ENCODE data around the gene ARID1B. TPM values are rescaled to one million over a fixed set of nuclear protein-coding genes. Genes with fewer than 3 reads are reported as not detected.

Gene ARID1B
- total RNA-seq, 2 experiments from 2014 or later: 90.1 to 164 TPM

DNA sequence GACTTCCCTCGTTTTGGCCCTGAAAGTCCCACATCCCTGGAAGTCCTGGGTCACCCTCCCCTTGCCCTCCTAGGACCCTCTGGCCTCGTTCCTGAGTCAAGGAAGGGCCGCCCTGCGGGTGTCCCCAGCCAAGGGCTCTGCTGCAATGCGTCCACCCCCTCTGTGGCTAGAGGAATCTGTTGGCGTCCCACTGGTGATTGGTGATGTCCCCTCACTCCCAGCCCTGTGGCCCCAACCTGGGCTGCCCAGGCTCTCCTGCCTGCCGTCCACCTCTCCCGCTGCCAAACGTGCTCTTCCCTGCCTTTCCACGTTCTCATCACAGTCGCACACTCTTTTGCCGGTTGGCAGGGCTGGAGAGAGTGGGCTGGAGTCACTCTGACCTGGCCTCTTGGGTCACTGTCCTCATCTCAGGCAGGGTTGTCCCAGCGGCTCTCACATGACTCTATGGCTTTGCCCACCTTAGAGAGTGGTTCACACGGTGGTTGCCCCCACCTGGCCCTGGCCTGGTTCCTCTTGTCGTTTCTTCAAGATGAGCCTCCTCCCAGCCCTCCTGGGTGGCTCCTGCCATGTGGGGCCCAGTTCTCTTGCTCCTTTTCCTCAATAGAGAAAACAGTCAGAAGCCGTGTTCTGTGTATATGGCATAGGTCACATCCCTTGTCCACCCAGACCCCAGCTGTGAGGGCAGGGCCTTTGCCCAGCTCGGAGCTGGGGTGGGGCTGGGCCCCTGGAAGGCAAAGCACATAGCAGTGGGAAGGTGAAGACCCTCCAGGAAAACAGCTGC lies 445.2 kb downstream of the ARID1B start:
- Histone ChIP-seq H3K4me3 (ENCODE audit: low read depth, low read length, poor library complexity, severe bottlenecking) (no peak overlapping the region), H3K4me2 (ENCODE audit: low read length) (peak overlapping the region; percentile 51; the same call in 1 of the 2 replicates), H2AFZ (ENCODE audit: low read length) (peak overlapping the region; percentile 31; the same call in 1 of the 2 replicates), H3K4me1 (ENCODE audit: insufficient read depth, low read length, poor library complexity, severe bottlenecking) (peaks cover 25% of the 10 kb centered on the region), H3K9me2 (ENCODE audit: insufficient read depth, low read length) (no peaks in the 10 kb centered on the region), H3K9me3 (ENCODE audit: low read length) (no peaks in the 10 kb centered on the region), H3K27ac (ENCODE audit: low read depth, low read length, poor library complexity, severe bottlenecking) (no peak overlapping the region), H3K79me2 (ENCODE audit: insufficient read depth, low read depth, low read length) (no peaks in the 10 kb centered on the region), H4K20me1 (ENCODE audit: insufficient read depth, low read length) (no peaks in the 10 kb centered on the region), H3K36me3 (ENCODE audit: insufficient read depth, low read length) (no peaks in the 10 kb centered on the region)
- intact Hi-C loops (cut with micrococcal nuclease; ENCODE audit: unreplicated experiment): loop anchor here (2.0 to 10.0 kb wide), 2 partner anchors 52 to 342 kb away; no protein-coding TSS in a partner anchor
- DNase-seq (ENCODE audit: low spot score): peak; percentile 23
- POLR2A ChIA-PET: interaction anchor here (0.7 to 1.6 kb wide), 4 partner anchors 9 to 684 kb away, joined by 3 to 7 read pairs (median 4); no protein-coding TSS in a partner anchor
- CTCF ChIA-PET (ENCODE audit: unreplicated experiment): interaction anchor here (0.7 to 1.2 kb wide), 3 partner anchors 42 to 798 kb away, joined by 3 to 5 read pairs (median 3); no protein-coding TSS in a partner anchor
- no TSS peak for BruUV-seq (replicated peaks)
- TF ChIP-seq CTCF (conservative IDR thresholded peaks at IDR 0.05; ENCODE audit: low read length) (no peak), EZH2phosphoT487 (IDR thresholded peaks at IDR 0.05; ENCODE audit: borderline replicate concordance, low read depth, low read length) (no peak)

- H4K20me1 ChIP-seq (ENCODE audit: insufficient read depth, low read length): no peaks in the 10 kb centered on the region
- peaks cover 25% of the 10 kb centered on the region for H3K4me1 ChIP-seq (ENCODE audit: insufficient read depth, low read length, poor library complexity, severe bottlenecking)
- intact Hi-C loops (cut with micrococcal nuclease; ENCODE audit: unreplicated experiment): loop anchor here (2.0 to 10.0 kb wide), 2 partner anchors 52 to 342 kb away; no protein-coding TSS in a partner anchor
- H3K36me3 ChIP-seq (ENCODE audit: insufficient read depth, low read length): no peaks in the 10 kb centered on the region
- peak; percentile 62 for DNase-seq (ENCODE audit: low spot score)
- no peaks in the 10 kb centered on the region for H3K9me2 ChIP-seq (ENCODE audit: insufficient read depth, low read length)
- H3K4me2 ChIP-seq (ENCODE audit: low read length): peak overlapping the region; percentile 51
- H3K27ac ChIP-seq (ENCODE audit: low read depth, low read length, poor library complexity, severe bottlenecking): no peak overlapping the region
- TF ChIP-seq CTCF (conservative IDR thresholded peaks at IDR 0.05; ENCODE audit: low read length) (no peak), EZH2phosphoT487 (IDR thresholded peaks at IDR 0.05; ENCODE audit: borderline replicate concordance, low read depth, low read length) (no peak)
- no TSS peak for BruUV-seq (replicated peaks)
- no peaks in the 10 kb centered on the region for H3K9me3 ChIP-seq (ENCODE audit: low read length)
- POLR2A ChIA-PET: interaction anchor here (0.7 to 1.6 kb wide), 4 partner anchors 10 to 684 kb away, joined by 3 to 7 read pairs (median 4); no protein-coding TSS in a partner anchor
- H2AFZ ChIP-seq (ENCODE audit: low read length): peak overlapping the region; percentile 31; the same call in 1 of the 2 replicates
- H3K79me2 ChIP-seq (ENCODE audit: insufficient read depth, low read depth, low read length): no peaks in the 10 kb centered on the region
- no peak overlapping the region for H3K4me3 ChIP-seq (ENCODE audit: low read depth, low read length, poor library complexity, severe bottlenecking)
- CTCF ChIA-PET (ENCODE audit: unreplicated experiment): interaction anchor here (0.7 to 1.2 kb wide), 4 partner anchors 10 to 799 kb away, joined by 3 to 5 read pairs (median 3); no protein-coding TSS in a partner anchor
These were observed 445.8 kb downstream of the ARID1B start for GRCh38 chr6:157223021-157223430.

Data from OCI-LY7 (cell line).